C4-2B (cell line): Measurements from ENCODE around the gene CHN1.

ENCODE experiments used
- CTCF ChIP-seq: fragments of 450-650 bp; conservative IDR thresholded peaks from 2 replicates; pipeline ENCODE4 v1.5.1; 2017; ENCODE audit warnings: mild to moderate bottlenecking
- ZFX ChIP-seq: fragments of 450-650 bp; IDR thresholded peaks from 2 replicates; pipeline ENCODE4 v1.6.1; 2017

GRCh38 chr2:174931724-174932123, 73.5 kb downstream of the CHN1 start:
- TF ChIP-seq CTCF (no peak), ZFX (no peak)
